Nucleus accumbens (tissue), 56 donors: ENCODE results near the gene GARNL3.

Source experiments
- DNase-seq, 56 donors: peaks; one replicate each; lab custom pipeline; 2025; lab: John Stamatoyannopoulos, UW

Gene GARNL3

DNA sequence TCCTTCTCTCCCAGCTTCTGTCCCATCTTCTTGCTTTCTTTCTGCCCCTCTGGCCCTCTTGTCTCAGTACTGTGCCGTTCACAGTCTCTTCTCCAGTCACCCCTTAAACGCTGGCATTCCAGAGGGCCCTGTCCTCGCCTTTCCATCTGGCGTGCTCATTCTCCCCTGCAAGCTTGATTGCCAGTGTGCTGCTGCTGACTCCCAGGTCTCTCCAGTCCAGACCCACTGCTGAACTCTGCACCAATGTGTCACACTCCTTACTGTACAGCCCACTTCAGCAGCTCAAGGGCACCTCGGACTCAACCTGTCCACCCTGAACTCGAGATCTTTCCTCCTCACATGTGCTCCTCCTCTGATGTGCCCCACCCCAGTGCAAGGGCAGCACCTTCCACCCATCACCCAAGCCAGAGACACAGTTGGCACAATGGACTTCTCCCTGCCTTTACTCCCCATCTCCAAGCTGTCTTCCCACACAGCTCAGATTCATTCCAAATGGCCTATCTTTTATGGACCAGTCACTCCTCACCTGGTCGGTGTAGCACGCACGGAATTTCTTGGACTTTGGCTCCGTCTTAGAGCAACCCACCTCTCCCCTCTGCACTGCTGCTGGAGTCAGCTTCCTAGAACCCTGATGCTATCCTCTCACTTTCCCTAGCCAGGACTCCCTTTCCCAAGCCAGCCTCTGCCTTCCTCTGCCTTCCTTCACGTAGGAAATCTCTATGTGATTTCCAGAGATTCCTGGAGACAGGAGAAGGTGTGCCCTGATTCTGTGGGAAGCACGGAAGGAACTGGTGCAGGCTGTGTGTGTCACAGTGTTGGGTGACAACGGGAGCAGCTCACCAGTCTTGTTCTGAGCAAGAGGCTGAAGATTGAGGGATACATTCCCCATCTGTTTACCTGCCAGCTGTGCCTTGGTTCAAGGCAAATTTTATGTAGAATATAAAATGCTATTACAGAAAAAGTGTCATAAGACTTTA, 106.4 kb downstream of the GARNL3 start:
- DNase-seq: peak in 5 of 56 donors; percentile 6 to 22 (median 14)

DNA sequence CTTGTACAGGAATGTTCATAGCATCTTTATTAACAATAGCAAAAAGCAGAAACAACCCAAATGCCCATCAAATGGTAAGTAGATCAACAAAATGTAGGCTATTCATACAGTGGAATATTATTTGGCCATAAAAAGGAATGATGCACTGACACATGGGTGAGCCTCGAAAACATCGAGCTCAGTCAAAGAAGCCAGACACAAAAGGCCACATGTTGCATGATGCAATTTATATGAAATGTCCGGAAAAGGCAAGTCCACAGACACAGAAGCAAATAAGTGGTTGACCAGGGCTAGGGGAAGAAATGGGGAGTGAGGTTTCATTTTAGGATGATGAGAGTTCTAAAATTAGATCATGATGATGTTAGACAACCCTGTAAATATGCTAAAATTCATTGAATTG, 115.9 kb downstream of the GARNL3 start:
- no peak for DNase-seq

DNA sequence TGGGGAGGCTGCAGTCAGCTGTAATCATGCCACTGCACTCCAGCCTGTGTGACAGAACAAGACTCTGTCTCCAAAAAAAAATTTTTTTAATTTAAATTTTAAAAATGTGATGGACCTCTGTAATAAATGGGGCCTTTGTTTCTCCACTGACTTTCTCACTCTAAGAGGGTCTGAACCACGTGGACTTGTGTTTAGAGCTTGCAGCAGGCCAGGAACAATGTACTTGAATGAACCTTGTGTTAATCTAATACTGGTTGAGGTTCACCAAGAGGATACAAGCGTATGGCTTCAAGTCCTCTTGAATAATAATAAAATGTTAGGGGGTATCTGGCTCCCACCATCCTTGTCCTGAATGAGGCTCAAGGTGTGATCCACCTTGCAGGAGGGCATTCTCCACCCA, 118.0 kb downstream of the GARNL3 start:
- DNase-seq: no peak

DNA sequence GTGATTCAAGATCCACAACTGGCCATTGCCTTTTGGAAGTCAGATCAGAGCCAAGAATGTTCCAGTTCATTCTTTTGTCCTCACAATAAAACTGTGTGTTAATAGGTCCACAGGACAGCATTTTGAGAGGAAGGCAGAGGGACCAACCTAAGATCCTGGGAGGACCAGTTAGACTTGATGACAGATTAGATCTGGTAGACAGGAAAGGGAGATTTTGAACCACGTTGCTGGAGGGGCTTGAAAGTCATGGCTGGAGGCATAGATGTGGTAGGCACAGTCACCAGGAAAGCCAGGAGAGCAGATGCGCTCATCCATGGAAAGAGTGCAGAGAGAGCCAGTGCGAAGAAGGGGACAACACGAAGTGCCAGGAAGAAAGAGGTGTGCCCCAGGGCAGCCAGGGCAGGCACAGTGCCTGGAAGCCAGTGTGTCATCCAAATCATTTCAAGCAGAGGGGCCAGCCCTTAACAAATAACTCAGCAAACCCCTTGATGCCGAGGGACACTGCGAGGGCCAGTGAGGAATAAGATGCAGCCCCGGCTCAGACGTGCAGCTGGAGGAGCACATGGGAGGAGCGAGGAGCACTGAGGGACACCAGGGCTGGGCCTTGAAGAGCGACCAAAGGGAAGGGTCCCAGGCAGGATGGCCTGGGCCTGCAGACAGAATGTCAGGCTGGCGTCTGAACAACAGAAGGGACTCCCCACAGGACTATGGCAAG, 119.6 kb downstream of the GARNL3 start:
- DNase-seq: no peak

DNA sequence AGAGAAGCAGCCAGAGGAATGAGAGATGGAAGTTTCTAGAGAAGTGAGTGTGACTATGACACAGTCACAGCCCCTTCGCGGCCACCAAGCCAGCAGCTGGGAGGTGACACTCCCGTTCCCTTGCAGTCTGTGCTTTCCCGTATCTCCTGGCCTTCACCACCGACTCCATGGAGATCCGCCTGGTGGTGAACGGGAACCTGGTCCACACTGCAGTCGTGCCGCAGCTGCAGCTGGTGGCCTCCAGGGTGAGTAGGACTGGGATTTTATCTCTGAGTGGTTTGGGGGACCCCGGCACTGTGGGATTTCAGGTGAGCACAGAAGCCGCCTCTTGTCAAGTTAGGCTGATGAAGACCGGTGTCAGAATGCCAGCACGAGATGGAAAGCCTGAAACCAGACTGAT, 120.3 kb downstream of the GARNL3 start:
- no peak for DNase-seq

DNA sequence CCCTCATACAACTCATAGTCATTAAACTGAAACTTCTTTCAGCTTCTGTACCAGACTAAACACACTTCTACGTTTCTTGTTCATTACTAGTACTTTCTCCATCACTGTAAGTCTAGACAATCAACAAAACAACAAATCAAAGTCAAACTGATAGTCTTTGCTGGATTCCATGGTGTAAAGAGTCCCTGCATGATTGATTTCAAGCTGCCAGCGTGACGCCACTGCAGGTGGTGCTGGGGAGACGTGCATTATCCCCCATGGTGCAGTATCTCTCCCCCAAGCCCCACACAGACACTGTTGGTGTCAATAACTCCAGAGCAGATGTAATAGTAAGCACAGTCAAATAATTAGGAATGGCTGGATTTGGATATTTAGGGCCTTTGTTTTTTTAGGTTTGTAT, 121.7 kb downstream of the GARNL3 start:
- DNase-seq: no peak

DNA sequence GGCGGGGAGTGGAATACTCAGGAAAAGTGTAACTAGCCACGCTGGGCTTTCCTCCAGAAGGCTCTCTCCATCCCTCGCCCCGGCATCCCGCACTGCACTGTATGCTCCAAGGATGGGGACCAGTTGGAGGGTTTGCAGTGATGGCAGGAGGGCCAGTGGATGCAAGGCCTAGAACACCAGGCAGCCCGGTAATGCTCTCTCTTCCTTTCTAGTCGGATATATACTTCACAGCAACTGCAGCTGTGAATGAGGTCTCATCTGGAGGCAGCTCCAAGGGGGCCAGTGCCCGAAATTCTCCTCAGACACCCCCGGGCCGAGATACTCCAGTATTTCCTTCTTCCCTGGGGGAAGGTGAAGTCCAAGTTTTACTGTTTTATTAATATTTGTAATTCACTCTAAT, 122.4 kb downstream of the GARNL3 start:
- DNase-seq: no peak

DNA sequence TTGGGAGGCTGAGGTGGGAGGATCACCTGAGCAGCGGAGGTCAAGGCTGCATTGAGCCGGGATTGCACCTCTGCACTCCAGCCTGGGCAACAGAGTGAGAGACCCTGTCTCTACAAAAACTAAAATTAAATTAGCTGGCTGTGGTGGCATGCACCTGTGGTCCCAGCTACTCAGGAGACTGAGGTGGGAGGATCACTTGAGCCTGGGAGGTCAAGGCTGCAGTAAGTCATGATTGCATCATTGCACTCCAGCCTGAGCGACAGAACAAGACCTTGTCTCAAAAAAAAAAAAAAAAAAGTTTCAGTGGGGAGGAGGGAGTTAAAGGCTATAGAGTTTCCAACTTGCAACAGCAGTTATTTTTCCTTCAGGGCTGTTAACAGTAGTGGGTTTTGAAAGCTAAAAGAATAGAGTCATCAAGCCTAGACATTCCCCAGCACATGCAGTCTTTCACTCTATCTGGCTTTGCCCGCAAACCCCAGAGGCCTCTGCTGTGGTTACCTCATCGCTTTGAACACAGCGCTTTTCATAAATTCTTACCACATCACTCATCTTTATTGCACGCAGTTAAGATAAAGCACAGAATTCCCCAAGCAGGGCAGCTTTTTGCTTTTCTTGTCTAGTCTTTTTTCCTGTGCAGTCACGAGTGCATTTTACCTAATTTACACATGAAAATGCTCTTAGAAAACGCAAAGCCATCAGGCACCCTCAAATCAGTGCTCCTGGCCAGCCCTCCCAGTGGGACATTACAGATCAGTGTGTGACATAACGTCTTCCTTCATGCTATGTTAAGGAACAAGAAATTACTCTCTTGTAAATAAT, 123.7 kb downstream of the GARNL3 start:
- peak in 13 of 56 donors; percentile 6 to 36 (median 17) for DNase-seq

DNA sequence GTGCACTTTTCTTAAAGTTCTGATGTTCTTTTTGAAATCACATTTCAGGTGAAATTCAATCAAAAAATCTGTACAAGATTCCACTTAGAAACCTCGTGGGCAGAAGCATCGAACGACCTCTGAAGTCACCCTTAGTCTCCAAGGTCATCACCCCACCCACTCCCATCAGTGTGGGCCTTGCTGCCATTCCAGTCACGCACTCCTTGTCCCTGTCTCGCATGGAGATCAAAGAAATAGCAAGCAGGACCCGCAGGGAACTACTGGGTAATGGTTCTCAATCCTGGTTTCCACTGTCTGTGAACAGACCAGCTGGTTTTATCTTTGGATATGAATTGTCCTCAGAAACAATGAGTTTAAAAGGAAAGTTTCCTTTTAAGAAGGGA, 124.3 kb downstream of the GARNL3 start:
- no peak for DNase-seq

DNA sequence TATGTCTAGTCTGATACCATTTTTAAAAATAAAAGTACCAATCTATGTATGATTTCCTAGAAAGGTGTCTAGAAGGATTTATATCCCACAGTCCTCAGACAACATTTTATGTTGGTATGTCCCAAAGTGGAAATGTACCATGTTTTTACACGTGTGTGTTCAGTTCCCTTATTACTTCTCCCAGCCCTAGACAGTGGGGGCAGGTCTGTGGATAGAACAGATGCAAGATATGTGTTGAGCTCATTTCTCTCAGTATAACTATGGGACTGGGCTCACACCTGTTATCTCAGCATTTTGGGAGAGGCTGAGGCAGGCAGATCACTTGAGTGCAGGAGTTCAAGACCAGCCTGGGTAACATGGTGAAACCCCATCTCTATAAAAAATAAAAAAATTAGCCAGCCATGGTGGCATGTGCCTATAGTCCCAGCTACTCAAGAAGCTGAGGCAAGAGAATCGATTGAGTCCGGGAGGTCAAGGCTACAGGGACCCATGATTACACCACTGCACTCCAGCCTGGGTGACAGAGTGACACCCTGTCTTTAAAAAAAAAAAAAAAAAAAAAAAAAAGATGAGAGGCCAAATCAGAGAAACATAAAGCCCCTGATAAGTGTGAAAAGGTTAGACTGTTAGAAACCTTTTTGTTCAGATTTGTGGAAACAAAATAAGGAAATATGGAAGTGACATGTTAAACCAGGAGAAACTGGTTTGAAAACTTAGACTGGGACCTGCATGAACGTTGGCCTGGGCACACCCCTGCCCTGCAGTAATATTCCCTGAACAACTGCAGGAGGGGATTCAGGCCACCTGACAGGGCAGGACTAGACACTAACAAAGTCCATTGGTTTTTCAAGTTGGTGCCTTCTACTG, 125.0 kb downstream of the GARNL3 start:
- no peak for DNase-seq

DNA sequence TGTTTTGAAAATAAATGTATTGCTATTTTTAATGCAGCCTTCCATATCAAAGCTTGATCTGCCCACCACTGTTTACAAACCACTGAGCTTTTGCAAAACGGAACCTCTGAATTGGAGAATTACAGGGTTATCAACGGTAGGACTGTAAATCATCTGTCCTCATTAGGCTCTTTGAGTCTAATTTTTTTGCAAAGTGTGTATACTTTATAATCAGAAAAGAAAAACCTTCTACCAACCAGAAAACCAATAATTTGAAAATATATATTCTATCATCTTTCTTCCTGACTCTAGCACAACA, 125.6 kb downstream of the GARNL3 start:
- no peak for DNase-seq

DNA sequence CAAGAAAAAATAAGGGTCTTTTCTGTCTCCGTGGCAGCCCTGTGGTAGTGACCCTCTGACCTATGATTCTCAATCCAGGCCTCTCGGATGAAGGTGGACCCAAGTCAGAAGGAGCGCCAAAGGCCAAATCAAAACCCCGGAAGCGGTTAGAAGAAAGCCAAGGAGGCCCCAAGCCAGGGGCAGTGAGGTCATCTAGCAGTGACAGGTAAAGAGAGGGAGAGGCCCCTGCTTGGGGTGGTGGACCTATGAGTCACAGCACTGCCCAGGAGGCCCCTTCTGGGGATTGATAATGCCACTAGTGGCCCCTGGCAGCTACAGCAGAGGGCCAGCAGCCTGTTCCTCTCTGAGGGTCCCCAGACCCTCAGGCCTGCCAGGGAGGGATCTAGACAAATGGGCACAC, 126.0 kb downstream of the GARNL3 start:
- no peak for DNase-seq

DNA sequence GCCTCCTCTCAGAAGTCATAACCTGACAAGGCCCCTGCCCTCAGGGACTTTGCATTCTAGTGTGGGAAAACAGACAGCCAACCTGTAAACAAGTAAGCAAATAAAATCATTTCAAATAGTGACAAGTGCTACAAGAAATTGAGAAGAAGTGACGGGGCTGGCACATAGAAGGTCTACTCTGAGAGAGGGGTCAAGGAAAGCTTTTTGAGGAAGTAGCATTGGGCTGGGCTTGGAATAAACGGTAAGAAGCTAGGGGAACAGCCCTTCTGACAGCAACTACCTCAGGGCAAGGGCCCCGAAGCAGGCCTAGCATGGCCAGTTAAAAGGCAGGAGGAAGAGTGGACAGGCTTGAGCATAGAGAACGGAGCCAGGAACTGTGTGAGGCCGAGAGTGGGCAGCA, 127.6 kb downstream of the GARNL3 start:
- no peak for DNase-seq

DNA sequence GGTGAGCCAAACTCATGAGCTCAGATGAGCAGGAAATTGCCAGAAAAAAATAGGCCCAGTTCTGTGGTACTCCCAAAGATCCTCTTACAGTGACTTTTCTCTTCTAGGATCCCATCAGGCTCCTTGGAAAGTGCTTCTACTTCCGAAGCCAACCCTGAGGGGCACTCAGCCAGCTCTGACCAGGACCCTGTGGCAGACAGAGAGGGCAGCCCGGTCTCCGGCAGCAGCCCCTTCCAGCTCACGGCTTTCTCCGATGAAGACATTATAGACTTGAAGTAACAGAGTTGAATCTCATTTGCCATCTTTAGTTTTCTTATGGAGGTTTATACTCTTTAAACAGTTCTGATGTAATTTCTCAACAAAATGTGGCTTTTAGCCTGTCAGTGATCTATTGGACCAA, 128.4 kb downstream of the GARNL3 start:
- DNase-seq: no peak

DNA sequence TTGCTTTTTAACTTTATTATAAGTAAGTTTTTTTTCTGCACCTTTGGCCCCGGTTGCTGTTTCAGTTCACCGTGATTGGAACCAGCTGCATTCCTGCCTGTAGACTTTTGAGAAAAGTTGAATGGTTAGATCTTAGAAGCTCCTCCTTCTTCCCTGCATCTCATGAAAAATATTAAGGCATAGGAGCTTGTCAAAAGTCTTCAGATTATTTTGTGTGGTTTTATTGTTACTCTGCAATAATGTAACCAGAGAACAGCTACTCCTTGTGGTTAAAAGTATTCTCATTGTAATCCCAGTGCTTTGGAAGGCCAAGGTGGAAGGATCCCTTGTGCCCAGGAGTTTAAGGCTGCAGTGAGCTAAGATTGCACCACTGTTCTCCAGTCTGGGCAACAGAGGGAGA, 129.1 kb downstream of the GARNL3 start:
- no peak for DNase-seq

DNA sequence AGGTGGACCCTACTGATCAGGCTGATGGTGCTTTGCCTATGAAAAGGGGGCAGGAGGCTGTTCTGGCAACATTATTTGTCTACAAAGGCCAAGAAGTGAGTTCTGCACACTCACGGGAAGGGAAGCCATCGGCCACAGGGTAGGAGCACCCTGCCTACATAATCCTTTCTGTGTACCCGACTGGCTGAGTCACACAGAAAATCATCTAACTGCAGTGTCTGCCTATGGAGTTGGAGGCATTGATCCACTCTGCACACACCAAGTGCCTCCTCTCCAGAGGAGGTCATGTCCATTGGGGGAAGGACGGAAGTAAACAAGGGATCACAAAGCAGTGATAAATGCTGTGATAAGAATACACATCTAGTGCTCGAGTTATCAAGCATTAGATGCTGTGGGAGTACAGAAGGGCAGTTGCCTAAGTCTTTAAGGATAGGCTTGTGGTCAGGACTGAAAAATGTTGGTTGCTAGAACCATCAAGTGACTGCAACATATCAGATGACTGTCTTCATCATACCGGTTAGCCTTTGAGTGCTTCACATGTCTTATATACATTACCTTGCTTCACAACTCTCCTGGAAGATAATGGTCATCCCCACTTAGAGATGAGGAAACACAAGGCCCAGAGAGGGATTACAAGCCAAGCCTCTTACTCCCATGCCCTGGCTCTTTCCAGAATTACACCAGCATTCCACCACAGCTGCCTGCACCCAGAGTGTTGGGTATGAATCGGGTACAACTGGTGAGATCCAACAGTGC, 131.1 kb downstream of the GARNL3 start:
- DNase-seq: peak in 6 of 56 donors; percentile 9 to 28 (median 15)

DNA sequence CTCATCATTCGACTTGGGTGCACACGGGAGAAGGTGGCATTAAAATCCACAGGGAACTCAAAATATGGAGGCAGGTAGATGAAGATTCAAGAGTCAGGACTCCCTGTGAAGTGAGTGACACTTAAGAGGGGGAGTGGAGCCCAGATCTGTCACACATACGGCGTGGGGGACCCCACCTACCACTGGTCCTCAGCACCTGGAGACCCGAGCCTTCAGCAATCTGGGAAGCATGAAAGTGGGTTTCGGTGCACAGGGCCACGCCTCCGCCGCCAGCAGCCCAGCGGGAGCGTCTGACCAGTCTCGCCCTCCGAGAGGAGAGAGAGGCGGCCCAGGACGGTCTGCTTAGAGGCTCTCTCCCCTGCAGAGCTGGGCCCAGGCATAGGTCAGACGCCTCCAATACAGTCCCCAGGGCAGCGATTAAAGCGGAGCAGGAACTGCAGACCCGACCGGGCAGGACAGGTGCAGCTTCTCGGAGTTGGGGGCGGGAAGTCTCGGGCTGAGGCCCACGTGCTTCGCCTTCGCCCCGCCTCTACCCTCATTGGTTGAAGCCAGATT, 131.8 kb downstream of the GARNL3 start:
- DNase-seq: peak in 1 of 56 donors; percentile 66

DNA sequence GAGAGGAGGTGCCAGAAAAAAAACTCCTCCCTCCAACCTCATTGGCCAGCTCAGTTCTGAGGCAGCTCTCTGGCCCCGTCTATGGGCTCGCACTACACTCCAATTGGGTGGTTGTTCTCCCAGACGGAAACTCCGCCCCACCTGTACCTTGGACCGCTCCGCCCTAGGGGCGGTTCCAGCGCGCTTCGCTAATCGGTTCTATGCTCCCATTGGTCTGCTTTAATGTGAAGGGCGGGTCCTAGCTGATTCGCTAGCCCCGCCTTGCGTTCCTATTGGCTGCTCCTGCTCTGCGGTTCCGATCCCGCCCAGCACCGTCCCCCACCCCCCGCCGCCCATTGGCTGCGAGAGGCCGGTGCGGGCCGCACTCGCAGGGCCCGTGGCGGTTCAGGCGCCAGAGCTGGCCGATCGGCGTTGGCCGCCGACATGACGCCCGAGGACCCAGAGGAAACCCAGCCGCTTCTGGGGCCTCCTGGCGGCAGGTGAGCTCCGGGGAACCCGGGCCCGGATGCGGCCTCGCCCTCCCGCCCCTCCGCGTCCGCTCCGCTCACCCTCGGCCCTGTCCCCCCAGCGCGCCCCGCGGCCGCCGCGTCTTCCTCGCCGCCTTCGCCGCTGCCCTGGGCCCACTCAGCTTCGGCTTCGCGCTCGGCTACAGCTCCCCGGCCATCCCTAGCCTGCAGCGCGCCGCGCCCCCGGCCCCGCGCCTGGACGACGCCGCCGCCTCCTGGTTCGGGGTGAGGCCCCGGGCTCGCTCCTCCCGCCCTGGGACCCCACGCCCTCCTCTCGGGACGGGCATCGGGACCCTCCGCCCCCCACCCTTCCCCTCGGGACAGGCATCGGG, 132.5 kb downstream of the GARNL3 start, which contains the start of gene SLC2A8:
TSS of gene SLC2A8 (plus strand) at position 362 of the 838 bp plus-strand sequence. CDS start at position 424, 62 bp downstream.
- DNase-seq: peak; percentile 85 to 100 (median 99)
